Lower leg skin (tissue), 3 donors: ENCODE results near the gene BRD1.

Experiments used
- POLR2A ChIP-seq, 2 donors: fragments of 450-650 bp; IDR thresholded peaks; one replicate each; pipeline ENCODE4 v1.6.1; 2016 to 2017; ENCODE audit warnings: antibody characterized with exemption in 2 of 2, mild to moderate bottlenecking in 1 of 2, moderate library complexity in 1 of 2
- TF ChIP-seq, protein P1 (sequence below), 3 donors: fragments of 450-650 bp; IDR thresholded peaks; one replicate each; pipeline ENCODE4 v1.5.1; 2016; ENCODE audit warnings: antibody characterized with exemption in 3 of 3, mild to moderate bottlenecking in 3 of 3, moderate library complexity in 2 of 3

DNA sequence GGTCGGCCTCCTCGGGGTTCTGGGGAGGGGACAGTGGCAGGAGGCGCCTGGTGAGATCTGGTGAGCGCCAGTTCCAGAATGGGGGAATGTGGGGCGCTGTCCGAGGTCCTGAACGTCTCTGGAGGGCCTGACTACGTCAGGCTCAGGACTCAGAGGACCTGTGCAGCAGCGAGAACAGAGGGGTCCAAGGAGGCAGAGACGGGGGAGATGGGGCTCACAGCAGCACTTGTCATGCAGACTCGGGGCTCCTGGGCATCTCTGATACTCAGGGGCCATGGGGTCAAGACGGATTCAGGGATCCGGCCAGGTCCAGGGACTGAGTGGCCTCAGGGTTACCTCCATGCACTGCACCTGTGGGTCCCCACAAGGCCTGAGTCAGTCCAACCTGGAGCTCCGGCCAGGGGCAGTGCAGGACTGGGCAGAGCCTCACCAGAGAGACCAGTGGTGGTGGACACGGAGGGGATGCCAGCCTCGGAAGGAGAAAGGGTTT lies 92.2 kb downstream of the BRD1 start:
- TF ChIP-seq, protein P1, sequence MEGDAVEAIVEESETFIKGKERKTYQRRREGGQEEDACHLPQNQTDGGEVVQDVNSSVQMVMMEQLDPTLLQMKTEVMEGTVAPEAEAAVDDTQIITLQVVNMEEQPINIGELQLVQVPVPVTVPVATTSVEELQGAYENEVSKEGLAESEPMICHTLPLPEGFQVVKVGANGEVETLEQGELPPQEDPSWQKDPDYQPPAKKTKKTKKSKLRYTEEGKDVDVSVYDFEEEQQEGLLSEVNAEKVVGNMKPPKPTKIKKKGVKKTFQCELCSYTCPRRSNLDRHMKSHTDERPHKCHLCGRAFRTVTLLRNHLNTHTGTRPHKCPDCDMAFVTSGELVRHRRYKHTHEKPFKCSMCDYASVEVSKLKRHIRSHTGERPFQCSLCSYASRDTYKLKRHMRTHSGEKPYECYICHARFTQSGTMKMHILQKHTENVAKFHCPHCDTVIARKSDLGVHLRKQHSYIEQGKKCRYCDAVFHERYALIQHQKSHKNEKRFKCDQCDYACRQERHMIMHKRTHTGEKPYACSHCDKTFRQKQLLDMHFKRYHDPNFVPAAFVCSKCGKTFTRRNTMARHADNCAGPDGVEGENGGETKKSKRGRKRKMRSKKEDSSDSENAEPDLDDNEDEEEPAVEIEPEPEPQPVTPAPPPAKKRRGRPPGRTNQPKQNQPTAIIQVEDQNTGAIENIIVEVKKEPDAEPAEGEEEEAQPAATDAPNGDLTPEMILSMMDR (IDR thresholded peaks at IDR 0.05): no peak
- TF ChIP-seq POLR2A (IDR thresholded peaks at IDR 0.05): no peak
